ENCODE results near the gene TOMM5. TPM values are rescaled to one million over a fixed set of nuclear protein-coding genes. Genes with fewer than 3 reads are reported as not detected.
A peak's percentile ranks its signal among the peaks of the same experiment; 100 is the strongest.

The TOMM5 gene
- total RNA-seq, 1 donor from 2014 or later = 201 TPM

DNA sequence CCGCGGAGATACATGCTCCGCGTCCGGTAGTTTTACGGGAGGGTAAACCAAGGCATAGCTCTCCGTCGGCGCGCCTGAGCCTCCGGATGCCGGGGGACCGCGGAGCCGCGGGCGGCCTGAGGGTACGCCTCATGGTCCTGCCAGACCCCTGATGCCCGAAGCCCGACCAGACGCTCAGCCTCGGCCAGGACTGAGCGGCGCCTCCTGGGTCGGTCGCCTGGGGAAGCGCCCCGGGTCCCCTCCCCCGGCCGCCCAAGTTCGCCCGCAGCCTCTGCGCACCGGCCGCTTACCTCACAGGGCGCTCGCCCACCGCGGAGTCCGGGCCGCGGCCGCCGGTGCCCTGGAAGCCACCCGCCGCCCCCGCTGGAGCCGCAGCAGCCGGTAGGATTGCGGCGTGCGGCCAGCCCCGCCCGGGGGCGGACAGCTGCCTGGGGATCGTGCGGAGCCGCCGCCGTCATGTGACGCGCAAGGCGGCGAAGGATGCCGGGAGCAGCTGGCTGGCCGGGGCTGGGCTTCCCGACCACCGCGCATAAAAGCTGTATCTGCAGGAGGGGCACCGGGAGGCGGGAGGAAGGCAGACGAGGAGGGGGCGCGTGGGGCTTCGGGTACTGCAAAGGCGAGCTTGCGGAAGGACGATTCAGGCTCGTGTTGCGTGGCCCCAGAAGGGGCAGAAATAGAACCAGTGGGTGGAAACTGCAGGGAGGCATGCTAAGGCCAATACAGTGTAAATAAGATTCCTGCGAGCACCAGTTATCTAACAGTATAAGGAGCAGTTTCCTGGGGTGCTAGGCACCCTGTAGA lies 16.3 kb downstream of the TOMM5 start, which contains the start of gene FBXO10:
Gene FBXO10 (minus strand): TSS at position 460 of the 801 bp plus-strand sequence. CDS start 34,612 bp downstream, outside the sequence.
- Mint-ChIP-seq H3K9me3 (peaks cover 2% of the 10 kb centered on the region), H3K4me3 (peak within 1 kb of the TSS; percentile 89), H3K27me3 (ENCODE audit: insufficient read depth, low read depth) (peaks cover 4% of the 10 kb centered on the region), H3K27ac (peak within 1 kb of the TSS; percentile 90), H3K4me1 (peaks cover 41% of the 10 kb centered on the region), H3K36me3 (peaks cover 8% of the 10 kb centered on the region)
- peaks cover 35% of the 10 kb centered on the region for H3K79me2 ChIP-seq (ENCODE audit: low read depth)
- peaks cover 44% of the 10 kb centered on the region for H3F3A ChIP-seq (ENCODE audit: low read depth)
- DNase-seq (ENCODE audit: low spot score) = peak; percentile 92
- TF ChIP-seq, protein P1, sequence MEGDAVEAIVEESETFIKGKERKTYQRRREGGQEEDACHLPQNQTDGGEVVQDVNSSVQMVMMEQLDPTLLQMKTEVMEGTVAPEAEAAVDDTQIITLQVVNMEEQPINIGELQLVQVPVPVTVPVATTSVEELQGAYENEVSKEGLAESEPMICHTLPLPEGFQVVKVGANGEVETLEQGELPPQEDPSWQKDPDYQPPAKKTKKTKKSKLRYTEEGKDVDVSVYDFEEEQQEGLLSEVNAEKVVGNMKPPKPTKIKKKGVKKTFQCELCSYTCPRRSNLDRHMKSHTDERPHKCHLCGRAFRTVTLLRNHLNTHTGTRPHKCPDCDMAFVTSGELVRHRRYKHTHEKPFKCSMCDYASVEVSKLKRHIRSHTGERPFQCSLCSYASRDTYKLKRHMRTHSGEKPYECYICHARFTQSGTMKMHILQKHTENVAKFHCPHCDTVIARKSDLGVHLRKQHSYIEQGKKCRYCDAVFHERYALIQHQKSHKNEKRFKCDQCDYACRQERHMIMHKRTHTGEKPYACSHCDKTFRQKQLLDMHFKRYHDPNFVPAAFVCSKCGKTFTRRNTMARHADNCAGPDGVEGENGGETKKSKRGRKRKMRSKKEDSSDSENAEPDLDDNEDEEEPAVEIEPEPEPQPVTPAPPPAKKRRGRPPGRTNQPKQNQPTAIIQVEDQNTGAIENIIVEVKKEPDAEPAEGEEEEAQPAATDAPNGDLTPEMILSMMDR (IDR thresholded peaks at IDR 0.05) = no peak
- no peak for TF ChIP-seq EZH2phosphoT487 (IDR thresholded peaks at IDR 0.05)
- no peak for TF ChIP-seq EZH2 (IDR thresholded peaks at IDR 0.05)
- peaks cover 36% of the 10 kb centered on the region for H3K4me1 ChIP-seq
- no peaks in the 10 kb centered on the region for H3K36me3 ChIP-seq
- peak within 1 kb of the TSS; percentile 69 for H3K4me3 ChIP-seq
- H3K9me3 ChIP-seq (ENCODE audit: low read depth) = no peaks in the 10 kb centered on the region
- peak within 1 kb of the TSS; percentile 99 for H3K4me2 ChIP-seq
- peaks cover 29% of the 10 kb centered on the region for H4K20me1 ChIP-seq (ENCODE audit: low read depth)
- H3K9ac ChIP-seq = no peak within 1 kb of the TSS
- H2AFZ ChIP-seq (replicated peaks) = peak within 1 kb of the TSS; percentile 20
- H3K27me3 ChIP-seq = no peaks in the 10 kb centered on the region
- H3K27ac ChIP-seq = peak within 1 kb of the TSS; percentile 69

- Mint-ChIP-seq H3K36me3 (peaks cover 8% of the 10 kb centered on the region), H3K9me3 (peaks cover 2% of the 10 kb centered on the region), H3K4me1 (peaks cover 41% of the 10 kb centered on the region), H3K4me3 (peak overlapping the region; percentile 89), H3K27me3 (ENCODE audit: insufficient read depth, low read depth) (peaks cover 4% of the 10 kb centered on the region), H3K27ac (peak overlapping the region; percentile 67)
- TF ChIP-seq EZH2phosphoT487 (IDR thresholded peaks at IDR 0.05) (no peak), EZH2 (IDR thresholded peaks at IDR 0.05) (no peak)
- TF ChIP-seq, protein P1 (IDR thresholded peaks at IDR 0.05) = no peak
- H4K20me1 ChIP-seq (ENCODE audit: low read depth) = peaks cover 29% of the 10 kb centered on the region
- H3F3A ChIP-seq (ENCODE audit: low read depth) = peaks cover 44% of the 10 kb centered on the region
- H3K79me2 ChIP-seq (ENCODE audit: low read depth) = peaks cover 41% of the 10 kb centered on the region
- H3K27me3 ChIP-seq = no peaks in the 10 kb centered on the region
- no peaks in the 10 kb centered on the region for H3K36me3 ChIP-seq
- H3K9ac ChIP-seq = no peak overlapping the region
- H3K9me3 ChIP-seq (ENCODE audit: low read depth) = no peaks in the 10 kb centered on the region
- peak; percentile 51 for DNase-seq (ENCODE audit: low spot score)
- H3K4me2 ChIP-seq = peak overlapping the region; percentile 99
- H3K4me1 ChIP-seq = peaks cover 36% of the 10 kb centered on the region
- H3K4me3 ChIP-seq = peak overlapping the region; percentile 69
- peak overlapping the region; percentile 7 for H3K27ac ChIP-seq
- peak overlapping the region; percentile 20 for H2AFZ ChIP-seq (replicated peaks)
These were observed 16.9 kb downstream of the TOMM5 start for GRCh38 chr9:37575511-37575914.

DNA sequence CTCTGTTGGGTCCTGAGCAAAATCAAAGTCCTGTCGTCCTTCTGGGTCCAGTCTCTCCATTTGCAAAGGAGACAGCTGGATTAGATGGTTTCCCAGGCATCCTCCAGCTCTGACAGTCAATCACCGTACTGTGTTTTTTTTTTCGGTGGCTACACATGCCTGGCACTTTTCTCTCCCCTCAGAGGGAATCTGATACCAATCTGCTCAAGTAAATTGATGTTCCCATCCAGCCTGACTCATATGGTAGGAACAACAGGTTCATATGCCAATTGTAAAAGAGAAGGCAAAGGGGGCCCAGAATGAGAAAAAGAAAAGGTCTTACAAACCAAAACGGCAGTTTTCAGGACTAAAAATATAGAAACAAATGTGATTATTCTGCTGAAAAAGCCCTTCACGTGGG lies 17.4 kb downstream of the TOMM5 start:
- Mint-ChIP-seq H3K9me3 (peaks cover 2% of the 10 kb centered on the region), H3K36me3 (peaks cover 11% of the 10 kb centered on the region), H3K27me3 (ENCODE audit: insufficient read depth, low read depth) (peaks cover 4% of the 10 kb centered on the region), H3K27ac (no peak overlapping the region), H3K4me1 (peaks cover 41% of the 10 kb centered on the region), H3K4me3 (peak overlapping the region; percentile 89)
- H3K27ac ChIP-seq = peak overlapping the region; percentile 69
- H3K79me2 ChIP-seq (ENCODE audit: low read depth) = peaks cover 47% of the 10 kb centered on the region
- H3K9me3 ChIP-seq (ENCODE audit: low read depth) = no peaks in the 10 kb centered on the region
- no peaks in the 10 kb centered on the region for H3K36me3 ChIP-seq
- H3K4me3 ChIP-seq = peak overlapping the region; percentile 69
- TF ChIP-seq EZH2 (IDR thresholded peaks at IDR 0.05) (no peak), EZH2phosphoT487 (IDR thresholded peaks at IDR 0.05) (no peak)
- TF ChIP-seq, protein P1 (IDR thresholded peaks at IDR 0.05) = no peak
- no peak overlapping the region for H2AFZ ChIP-seq (replicated peaks)
- peak overlapping the region; percentile 99 for H3K4me2 ChIP-seq
- no peak overlapping the region for H3K9ac ChIP-seq
- peaks cover 44% of the 10 kb centered on the region for H3F3A ChIP-seq (ENCODE audit: low read depth)
- H3K4me1 ChIP-seq = peaks cover 36% of the 10 kb centered on the region
- H3K27me3 ChIP-seq = no peaks in the 10 kb centered on the region
- H4K20me1 ChIP-seq (ENCODE audit: low read depth) = peaks cover 29% of the 10 kb centered on the region
- DNase-seq (ENCODE audit: low spot score) = peak; percentile 9

All from neural progenitor cell (in vitro differentiated cells).